Thyroid gland (tissue), 4 donors: ENCODE measurements around the gene CTTNBP2NL.

ENCODE experiments used
- CTCF ChIP-seq, 6 experiments: fragments of 200-600 bp in 3 of 6; fragments of 450-650 bp in 3 of 6; sonication (generic) in 3 of 6; IDR thresholded peaks; one replicate each; pipeline ENCODE4 v1.5.1; 2016 to 2019; ENCODE audit warnings: antibody characterized with exemption in 6 of 6, mild to moderate bottlenecking in 2 of 6, inconsistent platforms in 1 of 6, moderate library complexity in 1 of 6
- POLR2A ChIP-seq, 2 donors: fragments of 450-650 bp; IDR thresholded peaks; one replicate each; pipeline ENCODE4 v1.6.1; 2017; ENCODE audit warnings: antibody characterized with exemption in 2 of 2, mild to moderate bottlenecking in 2 of 2, moderate library complexity in 1 of 2

- no peak for TF ChIP-seq CTCF (IDR thresholded peaks at IDR 0.05)
- no peak for TF ChIP-seq POLR2A (IDR thresholded peaks at IDR 0.05)
Observed at GRCh38 chr1:112363636-112364035, 32.4 kb upstream of the CTTNBP2NL start.
